Stimulated activated CD8-positive, alpha-beta memory T cell treated with anti-CD3 and anti-CD28 coated beads, Interleukin-12 subunit alpha, Interleukin-12 subunit beta, amount 100 ng/mL, for 24 hours (primary cell): ENCODE measurements around the gene PODXL2.

ENCODE experiments used
- DNase-seq: peaks from one replicate; pipeline ENCODE4 v3.0.0-alpha.2; 2020; ENCODE audit errors: extremely low read depth

Gene PODXL2

GRCh38 chr3:127707851-127708411 is 78.9 kb downstream of the PODXL2 start:
- DNase-seq, result no peak

- no peak for DNase-seq
These were observed 79.9 kb downstream of the PODXL2 start for GRCh38 chr3:127708837-127709236.

- no peak for DNase-seq
These were observed 80.5 kb downstream of the PODXL2 start for GRCh38 chr3:127709320-127710060.

- DNase-seq, result no peak
These were observed 81.4 kb downstream of the PODXL2 start for GRCh38 chr3:127710155-127710941.

GRCh38 chr3:127711021-127711695 is 82.2 kb downstream of the PODXL2 start:
- no peak for DNase-seq

- DNase-seq, result no peak
These were observed 82.9 kb downstream of the PODXL2 start for GRCh38 chr3:127711896-127712295.

GRCh38 chr3:127712461-127712860 is 83.5 kb downstream of the PODXL2 start:
- no peak for DNase-seq

- no peak for DNase-seq
These were observed 84.1 kb downstream of the PODXL2 start for GRCh38 chr3:127712881-127713771.

- no peak for DNase-seq
These were observed 85.2 kb downstream of the PODXL2 start for GRCh38 chr3:127714125-127714571.

- DNase-seq, result no peak
These were observed 85.9 kb downstream of the PODXL2 start for GRCh38 chr3:127714866-127715265.

GRCh38 chr3:127715532-127715931 is 86.5 kb downstream of the PODXL2 start:
- no peak for DNase-seq

GRCh38 chr3:127716384-127716783 is 87.4 kb downstream of the PODXL2 start:
- no peak for DNase-seq

GRCh38 chr3:127717357-127718244 is 88.6 kb downstream of the PODXL2 start:
- DNase-seq, result no peak

GRCh38 chr3:127718245-127718915 is 89.4 kb downstream of the PODXL2 start:
- no peak for DNase-seq

GRCh38 chr3:127718916-127719290 is 89.9 kb downstream of the PODXL2 start:
- DNase-seq, result no peak

GRCh38 chr3:127719369-127719768 is 90.4 kb downstream of the PODXL2 start:
- no peak for DNase-seq

GRCh38 chr3:127720161-127720823 is 91.3 kb downstream of the PODXL2 start:
- no peak for DNase-seq

- no peak for DNase-seq
These were observed 92.3 kb downstream of the PODXL2 start for GRCh38 chr3:127720985-127721935.
